Central memory CD8-positive, alpha-beta T cell (primary cell): ENCODE measurements around the gene STIP1.

Source experiments
- ATAC-seq: fragments of 150-1000 bp; cut with Tn5 transposase; replicated peaks from 2 replicates; pipeline ENCODE4 v1.10.0; 2022; ENCODE audit warnings: mild to moderate bottlenecking, moderate FRiP score, moderate number of reproducible peaks; ENCODE audit not compliant: poor library complexity, severe bottlenecking; ENCODE audit errors: extremely low read depth
- DNase-seq, 2 donors: peaks; one replicate each; pipeline ENCODE4 v3.0.0; 2021; ENCODE audit warnings: low spot score in 2 of 2
- H3K27ac Mint-ChIP-seq: one replicate; pipeline ENCODE4 v1.8.0; 2022; ENCODE audit warnings: low read depth, mild to moderate bottlenecking, moderate library complexity, mixed read lengths
- H3K27me3 Mint-ChIP-seq: one replicate; pipeline ENCODE4 v1.8.0; 2022; ENCODE audit warnings: mixed read lengths
- H3K36me3 Mint-ChIP-seq: one replicate; pipeline ENCODE4 v1.8.0; 2022; ENCODE audit warnings: mild to moderate bottlenecking, moderate library complexity, mixed read lengths; ENCODE audit not compliant: insufficient read depth
- H3K4me1 Mint-ChIP-seq: one replicate; pipeline ENCODE4 v1.8.0; 2022; ENCODE audit warnings: mixed read lengths
- H3K4me3 Mint-ChIP-seq: one replicate; pipeline ENCODE4 v1.8.0; 2022; ENCODE audit warnings: mild to moderate bottlenecking, moderate library complexity, mixed read lengths
- H3K9me3 Mint-ChIP-seq: one replicate; pipeline ENCODE4 v1.8.0; 2022; ENCODE audit warnings: mixed read lengths

The STIP1 gene

GRCh38 chr11:64231546-64231945 is 45.6 kb downstream of the STIP1 start:
- H3K27me3 Mint-ChIP-seq = no peaks in the 10 kb centered on the region
- DNase-seq (no peak), ATAC-seq (no peak)
- peaks cover 9% of the 10 kb centered on the region for H3K36me3 Mint-ChIP-seq
- H3K4me1 Mint-ChIP-seq = peaks cover 41% of the 10 kb centered on the region
- peak overlapping the region; percentile 41 for H3K27ac Mint-ChIP-seq
- H3K4me3 Mint-ChIP-seq = peak overlapping the region; percentile 85
- H3K9me3 Mint-ChIP-seq = no peaks in the 10 kb centered on the region

- no peak for ATAC-seq
- peaks cover 8% of the 10 kb centered on the region for H3K36me3 Mint-ChIP-seq
- H3K4me3 Mint-ChIP-seq = peak overlapping the region; percentile 85
Observed at GRCh38 chr11:64232182-64232966, 46.4 kb downstream of the STIP1 start.

GRCh38 chr11:64232967-64233315 is 47.0 kb downstream of the STIP1 start:
- Mint-ChIP-seq H3K9me3 (no peaks in the 10 kb centered on the region), H3K36me3 (peaks cover 8% of the 10 kb centered on the region), H3K4me1 (peaks cover 27% of the 10 kb centered on the region), H3K4me3 (peak overlapping the region; percentile 85), H3K27ac (no peak overlapping the region), H3K27me3 (no peaks in the 10 kb centered on the region)
- DNase-seq = no peak
- no peak for ATAC-seq

More at GRCh38 chr11:64232182-64232966, 46.4 kb downstream of the STIP1 start:
- Mint-ChIP-seq H3K27me3 (no peaks in the 10 kb centered on the region), H3K27ac (peak overlapping the region; percentile 13), H3K4me1 (peaks cover 33% of the 10 kb centered on the region), H3K9me3 (no peaks in the 10 kb centered on the region)
- DNase-seq = no peak

DNA sequence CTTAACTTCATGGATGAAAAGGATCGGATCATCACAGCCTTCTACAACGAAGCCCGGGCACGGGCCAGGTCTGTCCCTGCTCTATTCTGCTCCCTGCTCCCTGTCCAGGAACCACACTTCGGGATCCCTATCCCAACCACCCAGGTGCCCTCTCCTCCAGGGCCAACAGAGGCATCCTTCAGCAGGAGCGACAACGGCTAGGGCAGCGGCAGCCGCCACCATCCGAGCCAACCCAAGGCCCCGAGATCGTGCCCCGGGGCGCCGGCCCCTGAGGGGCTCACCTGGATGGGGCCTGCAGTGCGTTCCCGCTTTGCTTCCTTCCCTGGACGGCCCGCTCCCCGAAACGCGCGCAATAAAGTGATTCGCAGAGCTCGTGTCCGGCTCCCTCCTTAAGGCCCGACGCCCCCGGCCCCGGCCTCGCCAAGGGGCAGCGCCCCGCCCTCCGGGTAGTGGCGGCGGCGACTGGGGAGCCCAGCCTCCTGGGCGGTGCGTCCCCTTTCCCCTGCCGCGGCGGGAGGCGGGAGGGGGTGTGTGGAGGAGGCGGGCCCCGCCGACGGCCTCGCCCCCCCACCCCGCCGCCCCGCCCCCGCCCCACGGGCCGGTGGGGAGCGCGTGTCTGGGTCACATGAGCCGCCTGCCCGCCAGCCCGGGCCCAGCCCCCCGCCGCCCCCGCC is 48.1 kb downstream of the STIP1 start, which contains the start of gene VEGFB:
VEGFB (plus strand) TSS at position 672 of the 674 bp plus-strand sequence. CDS start 250 bp downstream, outside the sequence.
- peaks cover 10% of the 10 kb centered on the region for H3K36me3 Mint-ChIP-seq
- H3K27me3 Mint-ChIP-seq = no peaks in the 10 kb centered on the region
- peaks cover 27% of the 10 kb centered on the region for H3K4me1 Mint-ChIP-seq
- peak within 1 kb of the TSS; percentile 10 for H3K27ac Mint-ChIP-seq
- H3K4me3 Mint-ChIP-seq = peak within 1 kb of the TSS; percentile 85
- DNase-seq = no peak
- no peaks in the 10 kb centered on the region for H3K9me3 Mint-ChIP-seq
- peak; percentile 25 for ATAC-seq

DNA sequence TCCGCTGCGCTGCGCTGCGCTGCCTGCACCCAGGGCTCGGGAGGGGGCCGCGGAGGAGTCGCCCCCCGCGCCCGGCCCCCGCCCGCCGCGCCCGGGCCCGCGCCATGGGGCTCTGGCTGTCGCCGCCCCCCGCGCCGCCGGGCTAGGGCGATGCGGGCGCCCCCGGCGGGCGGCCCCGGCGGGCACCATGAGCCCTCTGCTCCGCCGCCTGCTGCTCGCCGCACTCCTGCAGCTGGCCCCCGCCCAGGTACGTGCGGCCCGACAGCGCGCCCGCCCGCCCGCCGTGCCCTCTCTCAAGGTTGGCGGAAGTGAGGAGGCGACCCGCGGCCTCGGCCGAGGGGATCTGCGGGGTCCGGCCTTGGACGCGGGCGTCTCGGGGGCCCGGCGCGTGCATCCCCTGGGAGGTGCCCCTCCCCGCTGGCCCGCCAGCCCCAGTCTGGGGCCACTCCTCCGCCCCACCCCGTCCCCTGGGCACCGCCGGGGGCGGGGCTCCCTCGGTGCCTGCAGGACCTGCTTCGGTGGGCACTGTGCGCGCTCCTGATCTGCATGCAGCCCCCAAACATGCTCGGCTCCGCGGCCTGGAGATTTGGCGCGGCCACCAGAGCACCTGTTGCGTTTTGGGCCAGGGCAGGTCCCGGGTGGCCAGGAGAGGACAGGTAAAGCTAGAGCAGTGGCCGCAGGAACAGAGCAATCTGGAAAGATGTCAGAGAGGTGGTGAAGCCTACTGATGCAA is 48.8 kb downstream of the STIP1 start:
- ATAC-seq (peak; percentile 68), DNase-seq (no peak)
- H3K27me3 Mint-ChIP-seq = no peaks in the 10 kb centered on the region
- peaks cover 12% of the 10 kb centered on the region for H3K36me3 Mint-ChIP-seq
- H3K4me3 Mint-ChIP-seq = peak overlapping the region; percentile 77
- H3K27ac Mint-ChIP-seq = peak overlapping the region; percentile 10
- H3K4me1 Mint-ChIP-seq = peaks cover 21% of the 10 kb centered on the region
- no peaks in the 10 kb centered on the region for H3K9me3 Mint-ChIP-seq

GRCh38 chr11:64235437-64236161 is 49.6 kb downstream of the STIP1 start:
- peak overlapping the region; percentile 77 for H3K4me3 Mint-ChIP-seq
- ATAC-seq (no peak), DNase-seq (no peak)
- peaks cover 25% of the 10 kb centered on the region for H3K4me1 Mint-ChIP-seq
- H3K27ac Mint-ChIP-seq = peak overlapping the region; percentile 10
- no peaks in the 10 kb centered on the region for H3K27me3 Mint-ChIP-seq
- H3K36me3 Mint-ChIP-seq = peaks cover 14% of the 10 kb centered on the region
- no peaks in the 10 kb centered on the region for H3K9me3 Mint-ChIP-seq

- DNase-seq (no peak), ATAC-seq (no peak)
- Mint-ChIP-seq H3K27me3 (no peaks in the 10 kb centered on the region), H3K36me3 (peaks cover 27% of the 10 kb centered on the region), H3K4me1 (peaks cover 24% of the 10 kb centered on the region), H3K4me3 (peak overlapping the region; percentile 20), H3K9me3 (no peaks in the 10 kb centered on the region), H3K27ac (no peak overlapping the region)
Observed at GRCh38 chr11:64237484-64237951, 51.5 kb downstream of the STIP1 start.

DNA sequence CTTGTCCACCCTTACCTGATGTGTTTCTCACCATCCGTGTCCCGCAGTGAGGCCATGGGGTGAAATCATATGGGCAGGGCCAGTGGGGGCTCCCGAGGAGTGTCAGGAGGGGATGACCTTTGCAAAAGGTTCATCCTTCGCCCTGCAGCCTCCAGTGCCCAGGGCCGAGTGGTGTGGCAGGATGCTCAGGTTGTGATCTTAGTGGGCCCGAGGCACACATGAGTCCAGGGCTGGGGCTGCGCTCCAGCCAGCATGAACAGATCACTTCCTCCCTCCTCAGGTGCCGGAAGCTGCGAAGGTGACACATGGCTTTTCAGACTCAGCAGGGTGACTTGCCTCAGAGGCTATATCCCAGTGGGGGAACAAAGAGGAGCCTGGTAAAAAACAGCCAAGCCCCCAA is 52.1 kb downstream of the STIP1 start:
- Mint-ChIP-seq H3K9me3 (no peaks in the 10 kb centered on the region), H3K27me3 (no peaks in the 10 kb centered on the region), H3K4me3 (no peak overlapping the region), H3K27ac (no peak overlapping the region), H3K4me1 (peaks cover 26% of the 10 kb centered on the region), H3K36me3 (peaks cover 26% of the 10 kb centered on the region)
- DNase-seq (no peak), ATAC-seq (no peak)

DNA sequence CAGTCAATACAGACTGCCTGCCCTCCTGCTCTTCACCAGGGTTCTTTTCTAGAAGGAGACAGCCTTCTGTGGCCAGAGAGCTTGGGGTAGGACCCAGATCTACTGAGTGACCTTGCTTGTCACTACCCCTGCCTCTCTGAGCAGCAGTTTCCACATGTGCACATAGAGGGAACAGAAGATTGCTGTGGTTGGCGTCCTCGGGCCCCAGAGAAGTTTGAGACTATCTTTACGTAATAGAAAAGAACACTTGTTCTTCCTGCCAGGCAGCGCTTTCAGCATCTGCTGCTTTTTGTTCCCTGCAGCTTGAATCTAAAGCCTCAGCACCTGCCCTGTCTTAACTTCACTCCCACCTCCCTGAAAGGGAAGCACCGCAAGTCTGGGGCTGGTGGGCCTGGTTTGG is 53.0 kb downstream of the STIP1 start:
- DNase-seq (no peak), ATAC-seq (no peak)
- Mint-ChIP-seq H3K27me3 (no peaks in the 10 kb centered on the region), H3K36me3 (peaks cover 27% of the 10 kb centered on the region), H3K27ac (peak overlapping the region; percentile 97), H3K4me3 (no peak overlapping the region), H3K9me3 (no peaks in the 10 kb centered on the region), H3K4me1 (peaks cover 33% of the 10 kb centered on the region)

DNA sequence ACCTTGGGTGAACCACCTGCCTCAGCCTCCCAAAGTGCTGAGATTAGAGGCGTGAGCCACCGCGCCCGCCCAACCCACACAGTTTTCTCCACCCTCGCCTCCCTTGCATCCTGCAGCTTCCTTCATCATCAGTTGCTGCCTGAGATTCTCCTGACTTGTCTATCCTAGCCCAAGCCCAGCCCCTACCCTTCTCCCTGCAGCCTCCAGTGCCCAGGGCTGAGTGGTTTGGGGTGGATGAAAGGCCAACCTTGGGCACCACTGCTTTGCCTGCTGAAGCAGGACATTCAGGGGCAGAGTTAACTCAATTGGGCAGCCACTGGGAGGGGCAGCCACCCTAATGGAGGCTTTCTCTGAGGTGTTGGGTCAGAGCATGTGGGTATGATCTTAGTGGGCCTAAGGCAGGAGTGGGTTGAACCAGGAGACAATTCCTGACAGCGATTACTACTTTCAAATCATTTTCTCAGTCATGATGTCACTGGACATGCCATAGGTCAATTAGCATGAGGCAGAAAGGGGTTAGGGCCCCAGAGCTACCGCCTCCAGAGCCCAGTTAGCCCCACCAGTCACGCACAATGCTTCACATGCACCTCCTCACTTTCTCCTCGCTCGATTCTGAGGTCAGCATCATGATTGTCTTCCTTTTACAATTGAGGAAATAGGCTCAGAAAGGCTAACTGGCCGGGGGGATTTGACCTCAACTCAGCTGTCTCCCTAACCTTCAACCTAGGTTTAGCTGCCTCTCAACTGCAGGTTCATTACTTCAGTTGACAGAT is 53.9 kb downstream of the STIP1 start:
- H3K4me3 Mint-ChIP-seq = peak overlapping the region; percentile 96
- ATAC-seq (no peak), DNase-seq (no peak)
- no peaks in the 10 kb centered on the region for H3K9me3 Mint-ChIP-seq
- peak overlapping the region; percentile 97 for H3K27ac Mint-ChIP-seq
- H3K27me3 Mint-ChIP-seq = no peaks in the 10 kb centered on the region
- peaks cover 34% of the 10 kb centered on the region for H3K4me1 Mint-ChIP-seq
- peaks cover 27% of the 10 kb centered on the region for H3K36me3 Mint-ChIP-seq

DNA sequence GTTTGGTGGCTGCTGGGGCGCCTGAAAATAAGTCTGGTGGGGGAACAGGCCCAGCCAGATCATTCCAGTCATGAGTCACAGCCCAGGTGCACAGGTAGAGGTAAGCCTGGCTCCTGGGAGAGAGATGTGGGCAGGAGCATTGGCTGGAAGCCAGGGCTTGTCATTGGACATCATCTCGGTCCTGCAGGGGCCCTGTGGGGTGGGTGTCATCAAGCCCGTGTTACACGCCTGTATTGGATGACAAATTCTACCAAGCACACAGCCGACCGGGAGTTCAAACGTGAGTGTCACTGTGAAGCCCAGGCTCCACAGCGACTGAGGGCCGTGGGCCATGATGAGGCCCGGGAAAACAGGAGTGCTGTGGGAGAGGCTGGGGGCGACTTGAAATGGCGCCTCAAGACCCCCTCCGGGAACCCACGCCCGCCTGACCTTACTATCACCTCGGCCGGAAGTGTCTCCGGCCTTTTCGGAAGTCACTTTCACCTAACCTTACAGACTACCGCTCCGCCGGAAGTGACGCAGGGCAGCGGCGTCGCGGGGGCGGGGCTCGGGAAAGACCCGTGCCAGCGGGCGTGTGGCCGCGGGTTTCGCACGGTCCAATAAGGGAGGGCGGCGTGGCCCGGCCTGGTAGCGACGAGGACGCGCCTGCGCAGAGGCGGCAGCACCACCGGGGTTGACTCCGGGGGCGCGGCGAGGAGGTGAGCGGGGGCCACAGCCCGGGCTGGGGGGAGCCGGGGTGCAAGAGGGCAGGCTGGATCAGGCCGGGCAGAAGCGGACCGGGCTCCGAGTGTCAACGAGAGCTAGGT is 54.7 kb downstream of the STIP1 start, which contains the start of gene FKBP2:
FKBP2 (plus strand) TSS at position 661 of the 806 bp plus-strand sequence. CDS start 1,293 bp downstream, outside the sequence.
- Mint-ChIP-seq H3K4me1 (peaks cover 34% of the 10 kb centered on the region), H3K27me3 (no peaks in the 10 kb centered on the region)
- ATAC-seq = peak; percentile 67

More for the DNA sequence above, 54.7 kb downstream of the STIP1 start, which contains the start of gene FKBP2:
- Mint-ChIP-seq H3K4me3 (peak within 1 kb of the TSS; percentile 96), H3K36me3 (peaks cover 29% of the 10 kb centered on the region), H3K9me3 (no peaks in the 10 kb centered on the region), H3K27ac (peak within 1 kb of the TSS; percentile 97)
- peak; percentile 95 to 97 for DNase-seq
